Measurements from ENCODE around the gene TRPC4.

The TRPC4 gene

GRCh38 chr13:37652596-37652995 is 217.0 kb downstream of the TRPC4 start:
- DNase-seq = no peak

GRCh38 chr13:37651891-37652290 is 217.7 kb downstream of the TRPC4 start:
- no peak for DNase-seq

GRCh38 chr13:37648609-37649008 is 221.0 kb downstream of the TRPC4 start:
- no peak for DNase-seq

- no peak for DNase-seq
These were observed 222.4 kb downstream of the TRPC4 start for GRCh38 chr13:37647031-37647650.

GRCh38 chr13:37646531-37646930 is 223.0 kb downstream of the TRPC4 start:
- no peak for DNase-seq

- DNase-seq = no peak
These were observed 224.3 kb downstream of the TRPC4 start for GRCh38 chr13:37645181-37645740.

GRCh38 chr13:37641391-37641790 is 228.2 kb downstream of the TRPC4 start:
- DNase-seq = no peak

- no peak for DNase-seq
These were observed 229.1 kb downstream of the TRPC4 start for GRCh38 chr13:37640499-37640898.

GRCh38 chr13:37636701-37637100 is 232.9 kb downstream of the TRPC4 start:
- no peak for DNase-seq

- no peak for DNase-seq
These were observed 237.3 kb downstream of the TRPC4 start for GRCh38 chr13:37632294-37632693.

- DNase-seq = no peak
These were observed 242.1 kb downstream of the TRPC4 start for GRCh38 chr13:37627428-37627827.

GRCh38 chr13:37621811-37622361 is 247.7 kb downstream of the TRPC4 start:
- DNase-seq = no peak

GRCh38 chr13:37618554-37618953 is 251.0 kb downstream of the TRPC4 start:
- no peak for DNase-seq

- DNase-seq = no peak
These were observed 252.4 kb downstream of the TRPC4 start for GRCh38 chr13:37617173-37617572.

GRCh38 chr13:37616131-37616530 is 253.4 kb downstream of the TRPC4 start:
- no peak for DNase-seq

- no peak for DNase-seq
These were observed 254.3 kb downstream of the TRPC4 start for GRCh38 chr13:37615276-37615675.

GRCh38 chr13:37613638-37614037 is 255.9 kb downstream of the TRPC4 start:
- no peak for DNase-seq

GRCh38 chr13:37613236-37613635 is 256.3 kb downstream of the TRPC4 start:
- DNase-seq = no peak

- DNase-seq = no peak
These were observed 260.7 kb downstream of the TRPC4 start for GRCh38 chr13:37608750-37609339.

GRCh38 chr13:37602733-37603381 is 266.7 kb downstream of the TRPC4 start:
- DNase-seq = no peak

GRCh38 chr13:37601648-37602440 is 267.7 kb downstream of the TRPC4 start:
- no peak for DNase-seq

GRCh38 chr13:37599519-37599918 is 270.1 kb downstream of the TRPC4 start:
- no peak for DNase-seq

- no peak for DNase-seq
These were observed 271.0 kb downstream of the TRPC4 start, which contains the start of gene POSTN for GRCh38 chr13:37598597-37598996. Gene POSTN (minus strand): TSS chr13:37598768. CDS start chr13:37598726, 42 bp downstream.
